GM23248 (cell line): ENCODE data around the gene CNTN4.

ENCODE experiments used
- EZH2 ChIP-seq: fragments of 200-600 bp; sonication (generic); IDR thresholded peaks from 2 replicates; pipeline ENCODE4 v1.6.1; 2018; ENCODE audit warnings: antibody characterized with exemption, mild to moderate bottlenecking; ENCODE audit not compliant: insufficient read depth, poor library complexity, severe bottlenecking
- EZH2phosphoT487 ChIP-seq: fragments of 200-600 bp; sonication (generic); IDR thresholded peaks from 2 replicates; pipeline ENCODE4 v1.6.1; 2018; ENCODE audit warnings: antibody characterized with exemption, moderate library complexity, mild to moderate bottlenecking, low read depth; ENCODE audit not compliant: insufficient read depth

DNA sequence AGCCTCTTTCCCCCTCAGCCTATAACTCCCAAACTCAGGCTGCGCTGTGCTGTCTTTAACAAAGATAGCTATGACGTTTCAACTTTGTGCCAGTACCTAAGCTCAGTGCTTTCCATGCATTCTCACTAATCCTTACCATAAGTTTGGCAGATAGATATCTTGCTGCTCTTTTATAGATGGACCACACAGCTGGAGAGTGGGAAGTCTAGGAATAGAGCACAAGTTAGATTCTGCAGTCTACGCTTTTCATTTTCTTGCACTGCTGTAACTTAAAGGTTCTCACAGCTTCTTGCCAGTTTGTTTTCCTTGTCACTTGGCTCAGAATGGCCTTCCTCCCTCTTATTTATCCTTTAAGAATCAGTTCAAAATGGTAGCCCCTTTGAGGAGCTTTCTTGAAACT is 468.8 kb downstream of the CNTN4 start:
- TF ChIP-seq EZH2 (no peak), EZH2phosphoT487 (no peak)
